Kidney epithelial cell (primary cell): ENCODE data around the gene SLC25A22. TPM values are rescaled to one million over a fixed set of nuclear protein-coding genes. Genes with fewer than 3 reads are reported as not detected.

Experiments
- DNase-seq: peaks from one replicate; pipeline ENCODE4 v3.0.0-alpha.2; 2010; ENCODE audit warnings: low read depth
- H3K27me3 ChIP-seq: 2 replicates; pipeline ENCODE4 v1.6.0; 2011; ENCODE audit warnings: low read length; ENCODE audit not compliant: control insufficient read depth, insufficient read depth
- H3K36me3 ChIP-seq: 2 replicates; pipeline ENCODE4 v1.5.1; 2011; ENCODE audit warnings: low read length; ENCODE audit not compliant: control insufficient read depth, insufficient read depth
- H3K4me3 ChIP-seq: 2 replicates; pipeline ENCODE4 v1.5.1; 2011; ENCODE audit warnings: low read depth, mild to moderate bottlenecking, control low read depth, low read length
- total RNA-seq: library from RNA; depleted of rRNA; stranded (reverse); fragments of >200 nt; gene quantifications from 2 replicates; pipeline ENCODE4 v1.2.3, GENCODE V29; 2015
- TF ChIP-seq, protein P1 (sequence below): IDR thresholded peaks from 2 replicates; pipeline ENCODE4 v1.5.1; 2011; ENCODE audit warnings: mild to moderate bottlenecking, moderate library complexity, low read length, control low read depth, inconsistent platforms; ENCODE audit not compliant: insufficient read depth, poor library complexity, severe bottlenecking

Gene SLC25A22
- total RNA-seq, 1 donor from 2014 or later, result 17.1 TPM

DNA sequence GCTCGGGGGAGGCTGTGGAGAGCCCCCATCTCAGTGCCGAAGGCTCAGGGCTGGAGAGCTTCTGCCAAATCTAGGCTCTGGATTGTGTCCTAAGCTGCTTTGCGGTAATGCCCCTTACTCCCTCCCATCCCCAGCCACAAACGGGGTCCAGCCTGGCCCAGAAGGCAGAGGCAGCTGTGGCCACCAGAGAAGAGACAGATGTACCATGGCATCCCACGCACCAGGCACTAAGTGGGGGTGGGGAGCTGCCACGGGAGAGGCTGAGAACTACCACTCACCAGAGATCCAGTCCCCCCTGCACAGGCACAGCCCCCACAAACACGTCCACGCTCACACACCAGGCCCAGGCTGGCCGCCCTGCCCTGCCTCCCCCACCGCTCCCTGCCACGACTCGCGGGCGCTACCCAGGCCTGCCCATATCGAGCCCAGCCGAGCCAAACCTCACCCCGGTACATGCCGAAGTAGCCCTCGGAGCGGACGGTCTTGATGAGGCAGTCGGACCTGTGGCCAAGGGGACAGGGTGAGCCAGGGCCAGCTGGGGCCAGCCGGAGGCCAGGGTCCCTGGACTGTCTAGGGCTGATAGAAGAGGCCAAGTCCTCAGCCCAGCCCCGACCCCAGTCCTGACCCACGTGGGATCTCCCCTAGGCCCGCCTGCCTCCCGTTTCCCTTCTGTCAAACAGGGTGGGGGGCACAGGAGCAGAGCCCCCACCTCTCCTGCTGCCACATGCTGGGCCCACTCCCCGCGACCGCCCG, 3.9 kb downstream of the SLC25A22 start:
- peaks cover 8% of the 10 kb centered on the region for H3K27me3 ChIP-seq
- DNase-seq, result no peak
- no peak overlapping the region for H3K4me3 ChIP-seq
- no peaks in the 10 kb centered on the region for H3K36me3 ChIP-seq
- TF ChIP-seq, protein P1, sequence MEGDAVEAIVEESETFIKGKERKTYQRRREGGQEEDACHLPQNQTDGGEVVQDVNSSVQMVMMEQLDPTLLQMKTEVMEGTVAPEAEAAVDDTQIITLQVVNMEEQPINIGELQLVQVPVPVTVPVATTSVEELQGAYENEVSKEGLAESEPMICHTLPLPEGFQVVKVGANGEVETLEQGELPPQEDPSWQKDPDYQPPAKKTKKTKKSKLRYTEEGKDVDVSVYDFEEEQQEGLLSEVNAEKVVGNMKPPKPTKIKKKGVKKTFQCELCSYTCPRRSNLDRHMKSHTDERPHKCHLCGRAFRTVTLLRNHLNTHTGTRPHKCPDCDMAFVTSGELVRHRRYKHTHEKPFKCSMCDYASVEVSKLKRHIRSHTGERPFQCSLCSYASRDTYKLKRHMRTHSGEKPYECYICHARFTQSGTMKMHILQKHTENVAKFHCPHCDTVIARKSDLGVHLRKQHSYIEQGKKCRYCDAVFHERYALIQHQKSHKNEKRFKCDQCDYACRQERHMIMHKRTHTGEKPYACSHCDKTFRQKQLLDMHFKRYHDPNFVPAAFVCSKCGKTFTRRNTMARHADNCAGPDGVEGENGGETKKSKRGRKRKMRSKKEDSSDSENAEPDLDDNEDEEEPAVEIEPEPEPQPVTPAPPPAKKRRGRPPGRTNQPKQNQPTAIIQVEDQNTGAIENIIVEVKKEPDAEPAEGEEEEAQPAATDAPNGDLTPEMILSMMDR, result no peak

DNA sequence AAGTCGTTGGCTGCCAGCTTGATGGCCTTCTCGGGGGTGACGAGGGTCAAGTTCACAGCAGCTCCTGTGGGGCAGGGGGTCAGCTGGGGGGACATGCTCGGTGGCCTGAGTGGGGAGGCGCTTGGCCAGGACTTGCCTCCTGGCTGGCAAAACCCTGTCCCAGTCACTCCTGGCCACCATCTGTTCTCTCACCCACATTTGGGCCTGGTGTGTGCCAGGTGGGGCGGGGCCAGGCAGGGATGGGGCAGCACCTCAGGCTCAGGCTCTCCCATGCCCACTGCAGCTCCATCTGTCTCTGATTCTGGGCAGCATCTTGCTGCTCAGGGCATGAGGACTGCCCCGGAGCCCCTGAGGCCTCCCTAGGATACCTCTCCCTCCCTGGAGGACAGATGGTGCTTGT, 4.5 kb downstream of the SLC25A22 start:
- H3K36me3 ChIP-seq, result no peaks in the 10 kb centered on the region
- peaks cover 15% of the 10 kb centered on the region for H3K27me3 ChIP-seq
- DNase-seq, result no peak
- TF ChIP-seq, protein P1, result no peak
- H3K4me3 ChIP-seq, result no peak overlapping the region

DNA sequence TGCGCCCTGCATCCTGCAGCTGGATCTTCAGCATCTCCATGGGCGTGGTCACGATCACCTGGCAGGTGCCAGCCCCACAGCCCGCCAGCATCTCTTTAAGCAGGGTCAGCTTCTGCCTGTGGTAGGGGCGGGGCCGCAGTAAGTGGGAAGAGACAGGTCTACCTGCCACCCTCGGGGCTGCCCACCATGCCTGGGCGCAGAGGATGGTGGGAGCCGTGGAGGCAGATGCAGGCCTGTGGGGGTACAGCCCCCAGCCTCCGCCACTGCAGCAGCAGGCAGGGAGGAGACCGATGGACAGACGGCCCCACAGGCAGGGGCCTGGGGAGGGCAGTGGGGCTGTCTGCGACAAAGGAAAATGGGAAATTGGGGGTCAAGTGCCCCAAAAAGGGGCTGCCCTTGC, 5.2 kb downstream of the SLC25A22 start:
- no peak for DNase-seq
- no peaks in the 10 kb centered on the region for H3K36me3 ChIP-seq
- peaks cover 19% of the 10 kb centered on the region for H3K27me3 ChIP-seq
- TF ChIP-seq, protein P1, result no peak
- H3K4me3 ChIP-seq, result no peak overlapping the region

DNA sequence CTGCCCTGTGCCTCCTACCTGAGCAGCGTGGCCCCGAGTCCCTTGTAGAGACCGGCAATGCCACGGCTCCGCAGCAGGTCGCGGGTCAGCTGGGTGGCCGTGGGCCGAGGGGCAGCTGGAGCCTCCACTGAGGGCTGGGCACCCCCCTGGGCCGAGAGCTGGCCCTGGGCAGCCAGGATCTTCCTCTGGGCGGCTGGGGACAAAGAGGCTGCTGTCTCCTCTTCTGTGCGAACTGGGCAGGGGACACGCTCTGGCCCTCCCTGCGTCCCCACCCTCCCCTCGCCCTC, 5.6 kb downstream of the SLC25A22 start:
- Histone ChIP-seq H3K27me3 (peaks cover 19% of the 10 kb centered on the region), H3K36me3 (no peaks in the 10 kb centered on the region), H3K4me3 (no peak overlapping the region)
- no peak for DNase-seq
- TF ChIP-seq, protein P1, result no peak

DNA sequence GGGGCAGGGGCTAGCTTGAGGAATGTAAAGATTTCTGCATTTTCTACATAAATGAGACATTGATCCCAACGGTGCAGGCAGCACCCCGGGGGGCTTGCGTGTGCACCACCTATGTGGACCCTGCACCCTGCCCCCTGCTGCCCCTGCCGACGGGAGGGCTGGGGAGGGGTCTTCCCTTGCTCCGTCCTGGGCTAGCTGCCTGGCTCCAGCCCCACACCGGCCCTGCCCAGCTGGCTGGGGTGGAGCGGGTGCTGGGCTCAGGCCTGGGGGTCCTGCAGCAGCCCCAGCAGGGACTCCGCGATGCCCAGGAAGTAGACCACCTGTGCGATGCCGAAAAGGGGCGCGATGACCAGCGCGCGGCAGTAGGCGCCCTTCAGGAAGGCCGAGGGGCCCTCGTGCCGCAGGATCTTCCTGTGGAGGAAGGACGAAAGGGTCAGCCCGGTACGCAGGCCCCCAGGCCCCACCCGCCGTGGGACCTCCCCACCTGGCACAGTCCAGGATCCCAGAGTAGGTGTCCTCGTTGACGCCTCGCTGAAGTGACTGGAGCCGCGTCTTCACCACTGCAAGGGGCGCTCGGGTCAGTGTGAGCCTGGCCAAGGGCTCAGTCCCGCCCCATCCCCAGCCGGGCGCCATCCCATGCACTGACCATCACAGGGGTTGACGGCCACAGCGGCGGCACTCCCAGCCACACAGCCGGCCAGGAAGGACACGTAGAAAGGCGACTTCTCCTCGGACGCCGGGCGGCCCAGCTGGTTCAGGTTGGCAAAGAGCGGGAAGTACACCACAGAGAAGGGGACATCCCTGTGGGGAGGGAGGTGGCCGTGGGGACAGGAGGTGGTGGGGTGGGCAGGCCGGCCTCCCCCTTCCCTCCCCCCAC, 6.2 kb downstream of the SLC25A22 start:
- TF ChIP-seq, protein P1, result no peak
- no peak overlapping the region for H3K4me3 ChIP-seq
- no peaks in the 10 kb centered on the region for H3K36me3 ChIP-seq
- H3K27me3 ChIP-seq, result peaks cover 19% of the 10 kb centered on the region
- no peak for DNase-seq
